GM12891 (cell line): ENCODE measurements around the gene DNM3.

Experiments used
- POLR2A ChIP-seq: IDR thresholded peaks from 2 replicates; pipeline ENCODE4 v1.6.1; 2011; ENCODE audit warnings: low read depth, low read length, control low read depth
- SPI1 ChIP-seq: IDR thresholded peaks from 2 replicates; pipeline ENCODE4 v1.6.1; 2011; ENCODE audit warnings: low read depth, low read length, control low read depth
- TAF1 ChIP-seq: IDR thresholded peaks from 2 replicates; pipeline ENCODE4 v1.6.1; 2011; ENCODE audit warnings: low read depth, low read length, control low read depth

GRCh38 chr1:172185211-172185610, 343.9 kb downstream of the DNM3 start:
- TF ChIP-seq POLR2A (no peak), TAF1 (no peak), SPI1 (peak; percentile 98)
